ENCODE data around the gene GTF2A1L. TPM values are rescaled to one million over a fixed set of nuclear protein-coding genes. Genes with fewer than 3 reads are reported as not detected.

The GTF2A1L gene
- total and polyA plus RNA-seq, 10 of the 15 experiments (the other 5 are each of a cell fraction or from before 2014, with no cell fraction given) = not detected

DNA sequence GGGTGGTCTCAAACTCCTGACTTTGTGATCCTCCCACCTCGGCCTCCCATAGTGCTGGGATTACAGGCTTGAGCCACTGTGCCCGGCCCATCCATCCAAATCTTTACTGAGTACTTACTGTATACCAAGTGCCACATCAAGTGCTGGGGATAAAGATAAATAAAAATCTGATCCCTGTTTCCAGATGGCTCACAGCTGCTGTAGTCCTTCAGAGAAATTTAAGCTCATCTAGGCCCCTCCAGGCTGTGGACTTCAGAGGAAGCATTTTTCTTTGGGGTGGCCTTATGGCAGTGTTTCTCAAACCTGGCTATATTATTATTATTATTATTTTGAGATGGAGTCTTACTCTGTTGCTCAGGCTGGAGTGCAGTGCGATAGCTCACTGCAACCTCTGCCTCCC lies 33.7 kb upstream of the GTF2A1L start:
- no peak overlapping the region for H3K4me3 ChIP-seq
- RAD21 ChIA-PET (ENCODE audit: unreplicated experiment) = no interaction called here
- H3K4me2 ChIP-seq (ENCODE audit: control insufficient read depth, insufficient read depth) = no peak overlapping the region
- ATAC-seq = no peak
- no peaks in the 10 kb centered on the region for H3K4me1 ChIP-seq (ENCODE audit: control insufficient read depth, insufficient read depth, low read length)
- no peaks in the 10 kb centered on the region for H3K36me3 ChIP-seq (ENCODE audit: control insufficient read depth in 2 of 2, insufficient read depth in 2 of 2, low read length in 1 of 2)
- H3K9ac ChIP-seq (ENCODE audit: control insufficient read depth, insufficient read depth, low read length) = no peak overlapping the region
- FAIRE-seq = no peak
- H3K9me3 ChIP-seq (replicated peaks; ENCODE audit: control insufficient read depth, insufficient read depth, low read length) = no peaks in the 10 kb centered on the region
- POLR2A ChIA-PET = no interaction called here
- DNase-seq (ENCODE audit: low read depth, low spot score) = no peak
- no peaks in the 10 kb centered on the region for H4K20me1 ChIP-seq (ENCODE audit: control insufficient read depth, insufficient read depth)
- H3K79me2 ChIP-seq (ENCODE audit: control insufficient read depth, insufficient read depth, low read length) = no peaks in the 10 kb centered on the region
- CTCF ChIA-PET = no interaction called here
- H3K27me3 ChIP-seq (replicated peaks in 1 of 2; ENCODE audit: control insufficient read depth in 2 of 2, insufficient read depth in 2 of 2, low read length in 1 of 2) = no peaks in the 10 kb centered on the region
- BruUV-seq (replicated peaks) = no TSS peak
- intact Hi-C loops (cut with micrococcal nuclease; ENCODE audit: unreplicated experiment) = no loop called here
- WGBS (ENCODE audit: insufficient coverage, insufficient replicate concordance, low lambda C conversion rate, missing lambda C conversion rate) = 54% methylated on average over 3 of the region's 3 CpGs
- H2AFZ ChIP-seq (ENCODE audit: control insufficient read depth, low read depth, low read length) = no peak overlapping the region
- H3K27ac ChIP-seq (ENCODE audit: control insufficient read depth, insufficient read depth) = no peak overlapping the region
- TF ChIP-seq TAF1 (IDR thresholded peaks at IDR 0.05; ENCODE audit: borderline replicate concordance, low read depth, low read length) (no peak), RELB (IDR thresholded peaks at IDR 0.05; ENCODE audit: low read depth) (no peak), MEF2A (IDR thresholded peaks at IDR 0.05; ENCODE audit: insufficient read depth, low read depth, low read length) (no peak), ZNF274 (IDR thresholded peaks at IDR 0.05; ENCODE audit: insufficient read depth, insufficient read length) (no peak), SREBF2 (IDR thresholded peaks at IDR 0.05; ENCODE audit: low read length) (no peak), ESRRA (IDR thresholded peaks at IDR 0.05; ENCODE audit: low read length) (no peak), FOXM1 (IDR thresholded peaks at IDR 0.05; ENCODE audit: low read depth, low read length) (no peak), RUNX3 (IDR thresholded peaks at IDR 0.05; ENCODE audit: low read length) (no peak), ZNF217 (IDR thresholded peaks at IDR 0.05) (no peak), RB1 (IDR thresholded peaks at IDR 0.05; ENCODE audit: borderline replicate concordance) (no peak), POLR2AphosphoS5 (IDR thresholded peaks at IDR 0.05; ENCODE audit: low read length) (no peak), BCL11A (IDR thresholded peaks at IDR 0.05; ENCODE audit: low read depth, low read length) (no peak), BRCA1 (IDR thresholded peaks at IDR 0.05; ENCODE audit: low read depth, low read length) (no peak), HDAC2 (IDR thresholded peaks at IDR 0.05) (no peak), TCF12 (IDR thresholded peaks at IDR 0.05; ENCODE audit: low read depth, low read length) (no peak)
- TF ChIP-seq, protein P1, sequence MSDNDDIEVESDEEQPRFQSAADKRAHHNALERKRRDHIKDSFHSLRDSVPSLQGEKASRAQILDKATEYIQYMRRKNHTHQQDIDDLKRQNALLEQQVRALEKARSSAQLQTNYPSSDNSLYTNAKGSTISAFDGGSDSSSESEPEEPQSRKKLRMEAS (IDR thresholded peaks at IDR 0.05; ENCODE audit: low read depth, low read length) = no peak
- in situ Hi-C loops (cut with MboI) = no loop called here
- SMC1A ChIA-PET (ENCODE audit: uncharacterized antibody, unreplicated experiment) = interaction anchor here (0.7 kb wide), 1 partner anchor 1153 kb away, joined by 3 read pairs; no protein-coding TSS in a partner anchor
